DND-41 (cell line): ENCODE data around the gene URM1.

ENCODE experiments used
- ATAC-seq: fragments of 200-7000 bp; cut with Tn5 transposase; 3 replicates; pipeline ENCODE4 v1.9.1; 2021; ENCODE audit warnings: low read depth; ENCODE audit not compliant: insufficient read depth
- DNase-seq: peaks from one replicate; pipeline ENCODE4 v3.0.0-alpha.2; 2020
- H2AFZ ChIP-seq: 2 replicates; pipeline ENCODE4 v1.6.0; 2012; ENCODE audit warnings: low read depth, low read length
- H3K27ac ChIP-seq: 2 replicates; pipeline ENCODE4 v1.5.1; 2012; ENCODE audit warnings: low read length, inconsistent platforms
- H3K27me3 ChIP-seq: fragments of 200-600 bp; sonication (generic); 2 replicates; pipeline ENCODE4 v1.6.0; 2012; ENCODE audit warnings: low read length, mild to moderate bottlenecking, inconsistent platforms; ENCODE audit not compliant: insufficient read depth, poor library complexity
- H3K36me3 ChIP-seq: 2 replicates; pipeline ENCODE4 v1.5.1; 2012; ENCODE audit warnings: low read length, inconsistent platforms; ENCODE audit not compliant: insufficient read depth
- H3K4me1 ChIP-seq: 2 replicates; pipeline ENCODE4 v1.5.1; 2012; ENCODE audit warnings: mild to moderate bottlenecking, low read length; ENCODE audit not compliant: insufficient read depth
- H3K4me2 ChIP-seq: 2 replicates; pipeline ENCODE4 v1.6.0; 2012; ENCODE audit warnings: mild to moderate bottlenecking, moderate library complexity, low read length, inconsistent platforms; ENCODE audit not compliant: insufficient read depth
- H3K4me3 ChIP-seq, 2 experiments: fragments of 200-600 bp in 1 of 2; shearing (Covaris generic) in 1 of 2; 2 replicates each; pipeline ENCODE4 v1.5.1; 2012 to 2016; ENCODE audit warnings: inconsistent platforms in 2 of 2, low read length in 2 of 2, mild to moderate bottlenecking in 2 of 2, low read depth in 1 of 2, moderate library complexity in 1 of 2
- H3K79me2 ChIP-seq: 2 replicates; pipeline ENCODE4 v1.6.0; 2012; ENCODE audit warnings: low read length, inconsistent platforms; ENCODE audit not compliant: insufficient read depth
- H3K9ac ChIP-seq: 2 replicates; pipeline ENCODE4 v1.6.0; 2012; ENCODE audit warnings: low read depth, mild to moderate bottlenecking, inconsistent platforms, low read length, moderate library complexity
- H3K9me3 ChIP-seq: 2 replicates; pipeline ENCODE4 v1.5.1; 2012; ENCODE audit warnings: low read length, moderate library complexity, mild to moderate bottlenecking, inconsistent platforms; ENCODE audit not compliant: insufficient read depth, severe bottlenecking
- H4K20me1 ChIP-seq: 2 replicates; pipeline ENCODE4 v1.6.0; 2012; ENCODE audit warnings: low read length; ENCODE audit not compliant: insufficient read depth
- EZH2 ChIP-seq: IDR thresholded peaks from 3 replicates; pipeline ENCODE4 v1.6.1; 2012; ENCODE audit warnings: borderline replicate concordance, low read depth, mild to moderate bottlenecking, moderate library complexity, low read length, inconsistent platforms; ENCODE audit not compliant: severe bottlenecking
- TF ChIP-seq, protein P1 (sequence below): IDR thresholded peaks from 2 replicates; pipeline ENCODE4 v1.5.1; 2012; ENCODE audit warnings: borderline replicate concordance, low read length, moderate library complexity, mild to moderate bottlenecking; ENCODE audit not compliant: poor library complexity, severe bottlenecking; ENCODE audit errors: extremely low read depth

Gene URM1

DNA sequence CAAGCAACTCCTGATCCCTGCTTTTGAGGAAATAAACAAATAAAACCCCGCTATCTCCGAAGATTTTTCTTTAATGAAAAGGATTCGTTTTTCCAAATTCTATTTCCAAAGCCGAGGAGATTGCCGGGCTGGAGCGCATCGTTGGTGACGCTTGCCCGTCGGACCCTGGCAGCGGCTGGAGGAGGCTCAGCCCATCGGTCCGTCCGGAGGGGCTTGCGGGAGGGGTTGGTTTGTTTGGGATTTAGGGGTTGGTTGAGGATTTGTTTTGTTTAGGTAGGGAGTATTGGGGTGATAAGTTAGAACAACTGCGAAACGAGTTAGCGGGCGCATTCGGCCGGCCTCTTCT is 20.8 kb downstream of the URM1 start:
- H3K4me2 ChIP-seq = no peak overlapping the region
- no peak overlapping the region for H3K9ac ChIP-seq
- no peak for ATAC-seq
- no peaks in the 10 kb centered on the region for H4K20me1 ChIP-seq
- no peak overlapping the region for H3K4me3 ChIP-seq
- no peak overlapping the region for H2AFZ ChIP-seq
- no peak overlapping the region for H3K27ac ChIP-seq
- no peaks in the 10 kb centered on the region for H3K9me3 ChIP-seq
- peaks cover 31% of the 10 kb centered on the region for H3K36me3 ChIP-seq
- TF ChIP-seq EZH2 = no peak
- TF ChIP-seq, protein P1, sequence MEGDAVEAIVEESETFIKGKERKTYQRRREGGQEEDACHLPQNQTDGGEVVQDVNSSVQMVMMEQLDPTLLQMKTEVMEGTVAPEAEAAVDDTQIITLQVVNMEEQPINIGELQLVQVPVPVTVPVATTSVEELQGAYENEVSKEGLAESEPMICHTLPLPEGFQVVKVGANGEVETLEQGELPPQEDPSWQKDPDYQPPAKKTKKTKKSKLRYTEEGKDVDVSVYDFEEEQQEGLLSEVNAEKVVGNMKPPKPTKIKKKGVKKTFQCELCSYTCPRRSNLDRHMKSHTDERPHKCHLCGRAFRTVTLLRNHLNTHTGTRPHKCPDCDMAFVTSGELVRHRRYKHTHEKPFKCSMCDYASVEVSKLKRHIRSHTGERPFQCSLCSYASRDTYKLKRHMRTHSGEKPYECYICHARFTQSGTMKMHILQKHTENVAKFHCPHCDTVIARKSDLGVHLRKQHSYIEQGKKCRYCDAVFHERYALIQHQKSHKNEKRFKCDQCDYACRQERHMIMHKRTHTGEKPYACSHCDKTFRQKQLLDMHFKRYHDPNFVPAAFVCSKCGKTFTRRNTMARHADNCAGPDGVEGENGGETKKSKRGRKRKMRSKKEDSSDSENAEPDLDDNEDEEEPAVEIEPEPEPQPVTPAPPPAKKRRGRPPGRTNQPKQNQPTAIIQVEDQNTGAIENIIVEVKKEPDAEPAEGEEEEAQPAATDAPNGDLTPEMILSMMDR = no peak
- no peaks in the 10 kb centered on the region for H3K79me2 ChIP-seq
- DNase-seq = no peak
- H3K4me1 ChIP-seq = no peaks in the 10 kb centered on the region
- H3K27me3 ChIP-seq = no peaks in the 10 kb centered on the region

DNA sequence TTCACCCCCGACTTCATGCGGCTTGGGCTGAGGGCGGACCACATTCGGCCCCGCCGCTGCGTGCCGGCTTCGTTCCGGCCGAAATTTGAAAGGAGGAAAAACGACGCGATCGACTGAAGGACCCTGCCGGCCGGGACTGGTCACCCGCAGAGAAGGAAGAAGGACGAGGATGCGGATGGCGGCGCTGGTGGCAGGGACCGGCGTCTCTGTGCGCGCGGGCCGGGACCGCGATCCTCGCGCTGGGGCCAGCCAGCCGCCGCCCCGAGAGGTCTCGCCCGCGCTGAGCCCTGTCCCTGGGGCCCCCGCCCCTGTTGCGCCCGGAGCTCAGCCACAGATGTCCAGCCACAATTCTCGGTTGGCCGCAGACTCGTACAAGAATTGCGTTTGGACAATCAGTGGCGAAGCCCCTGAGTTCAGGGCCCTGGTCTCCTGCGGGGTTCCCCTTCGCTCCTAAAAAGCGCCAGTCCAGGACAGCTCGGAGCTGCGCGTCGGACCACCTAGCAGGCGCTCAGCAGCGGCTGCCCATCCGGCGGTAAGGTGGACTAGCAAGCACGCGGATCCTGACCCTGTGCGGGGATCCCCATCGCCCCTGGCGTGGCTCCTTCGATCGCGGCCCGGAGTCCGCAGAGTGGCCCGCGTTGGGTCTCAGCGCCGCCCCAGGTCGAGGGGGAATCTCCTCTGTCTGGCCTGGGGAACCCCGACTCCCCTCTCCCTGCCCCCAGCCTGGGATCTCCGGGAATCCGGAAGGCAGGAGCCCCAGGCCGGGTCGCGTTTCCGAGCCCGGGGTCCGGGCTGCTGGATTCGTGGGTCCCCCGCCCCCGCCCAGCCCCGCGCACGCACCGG is 21.3 kb downstream of the URM1 start:
- Histone ChIP-seq H3K4me2 (no peak overlapping the region), H3K27ac (no peak overlapping the region), H3K9ac (no peak overlapping the region), H2AFZ (no peak overlapping the region), H4K20me1 (no peaks in the 10 kb centered on the region), H3K27me3 (no peaks in the 10 kb centered on the region), H3K9me3 (no peaks in the 10 kb centered on the region), H3K4me3 (no peak overlapping the region), H3K79me2 (no peaks in the 10 kb centered on the region), H3K36me3 (peaks cover 25% of the 10 kb centered on the region), H3K4me1 (no peaks in the 10 kb centered on the region)
- TF ChIP-seq, protein P1 = no peak
- TF ChIP-seq EZH2 = no peak
- no peak for DNase-seq
- ATAC-seq = no peak

DNA sequence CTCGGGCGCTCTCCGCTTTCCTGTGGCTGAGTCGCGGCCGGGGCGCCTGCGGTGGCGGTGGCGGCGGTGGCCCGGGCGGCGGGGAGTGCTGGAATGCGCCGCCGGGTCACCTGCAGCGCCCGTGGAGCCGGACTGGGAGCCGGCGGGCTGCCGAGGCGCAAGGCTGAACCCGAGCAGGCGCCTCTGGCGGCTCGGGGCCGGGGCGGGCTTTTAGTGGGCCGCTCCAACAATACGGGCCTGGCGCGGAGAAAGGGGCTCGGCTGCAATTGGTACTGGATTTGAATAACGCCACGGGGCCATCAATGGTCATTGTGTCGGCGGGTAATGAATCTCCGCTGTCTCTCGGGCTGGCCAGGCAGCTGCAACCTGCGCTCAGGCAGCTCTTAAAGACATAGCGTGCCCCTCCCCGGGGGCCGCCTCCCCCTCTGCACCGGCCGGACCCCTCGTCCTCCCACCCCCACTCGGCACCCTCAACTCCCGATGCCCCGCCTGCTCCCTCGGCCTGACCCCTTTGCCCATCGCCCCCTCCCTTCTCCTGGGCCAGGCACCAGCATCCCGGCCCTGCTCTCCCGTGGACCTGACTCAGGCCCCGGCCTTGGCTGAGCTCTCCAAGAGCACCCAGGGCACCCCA is 22.1 kb downstream of the URM1 start:
- Histone ChIP-seq H3K4me2 (no peak overlapping the region), H3K4me3 (no peak overlapping the region), H2AFZ (no peak overlapping the region), H3K36me3 (peaks cover 18% of the 10 kb centered on the region), H3K9me3 (no peaks in the 10 kb centered on the region), H3K27ac (no peak overlapping the region), H4K20me1 (no peaks in the 10 kb centered on the region), H3K4me1 (no peaks in the 10 kb centered on the region), H3K9ac (no peak overlapping the region), H3K27me3 (no peaks in the 10 kb centered on the region), H3K79me2 (no peaks in the 10 kb centered on the region)
- ATAC-seq = no peak
- no peak for TF ChIP-seq EZH2
- no peak for DNase-seq

DNA sequence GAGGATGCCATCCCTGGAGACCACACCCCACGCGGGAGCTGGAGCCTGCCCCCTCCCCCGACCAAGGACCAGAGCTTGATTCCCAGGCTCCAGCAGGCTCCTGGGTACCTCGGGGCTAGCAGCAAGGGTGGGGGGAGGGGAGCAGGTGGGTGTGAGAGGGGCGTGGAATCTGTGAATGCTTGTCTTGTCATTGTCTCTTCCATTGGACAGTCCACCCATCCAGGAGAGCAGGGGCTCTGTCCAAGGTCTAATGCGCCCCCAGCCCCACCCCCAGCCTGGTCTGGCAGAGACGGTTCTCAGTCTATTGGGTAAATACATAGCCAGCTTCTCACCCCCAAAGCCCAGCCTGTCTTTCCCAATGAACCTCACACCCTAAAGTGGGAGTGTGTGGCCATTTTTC is 22.8 kb downstream of the URM1 start:
- no peaks in the 10 kb centered on the region for H3K79me2 ChIP-seq
- no peaks in the 10 kb centered on the region for H3K9me3 ChIP-seq
- H3K27me3 ChIP-seq = no peaks in the 10 kb centered on the region
- no peak overlapping the region for H3K9ac ChIP-seq
- ATAC-seq = no peak
- no peaks in the 10 kb centered on the region for H4K20me1 ChIP-seq
- no peak for DNase-seq
- H3K36me3 ChIP-seq = peaks cover 11% of the 10 kb centered on the region; the same call in 1 of the 2 replicates
- H2AFZ ChIP-seq = no peak overlapping the region
- no peak overlapping the region for H3K4me3 ChIP-seq
- H3K4me2 ChIP-seq = no peak overlapping the region
- TF ChIP-seq, protein P1 = no peak
- TF ChIP-seq EZH2 = no peak
- no peak overlapping the region for H3K27ac ChIP-seq
- no peaks in the 10 kb centered on the region for H3K4me1 ChIP-seq
